Smooth muscle cell (in vitro differentiated cells): ENCODE measurements around the gene DNMT3L. TPM values are rescaled to one million over a fixed set of nuclear protein-coding genes. Genes with fewer than 3 reads are reported as not detected.
"Not testable (repeated sequence)": the region's sequence is repeated elsewhere in the genome, so short reads cannot be mapped to it uniquely, and the experiment has no call there.

Source experiments
- DNase-seq: peaks from one replicate; lab custom pipeline; 2025; ENCODE audit not compliant: unreplicated experiment; lab: John Stamatoyannopoulos, UW
- H2AFZ ChIP-seq: fragments of 200-600 bp; sonication (generic); 2 replicates; pipeline ENCODE4 v1.6.0; 2016; ENCODE audit warnings: antibody characterized with exemption, low read depth, mild to moderate bottlenecking
- H3F3A ChIP-seq: fragments of 200-600 bp; sonication (generic); 2 replicates; pipeline ENCODE4 v1.6.0; 2017; ENCODE audit warnings: antibody characterized with exemption, low read depth
- H3K27ac ChIP-seq: fragments of 200-600 bp; sonication (generic); 2 replicates; pipeline ENCODE4 v1.5.1; 2016; ENCODE audit warnings: low read depth, mild to moderate bottlenecking
- H3K27me3 ChIP-seq: fragments of 200-600 bp; sonication (generic); 2 replicates; pipeline ENCODE4 v1.6.1; 2016; ENCODE audit warnings: low read depth, mild to moderate bottlenecking
- H3K36me3 ChIP-seq: fragments of 200-600 bp; sonication (generic); 2 replicates; pipeline ENCODE4 v1.5.1; 2016; ENCODE audit warnings: low read depth
- H3K4me1 ChIP-seq: fragments of 200-600 bp; sonication (generic); 2 replicates; pipeline ENCODE4 v1.5.1; 2016; ENCODE audit warnings: low read depth
- H3K4me2 ChIP-seq: fragments of 200-600 bp; sonication (generic); 2 replicates; pipeline ENCODE4 v1.6.0; 2016; ENCODE audit warnings: mild to moderate bottlenecking
- H3K4me3 ChIP-seq: fragments of 200-600 bp; sonication (generic); 2 replicates; pipeline ENCODE4 v1.5.1; 2016; ENCODE audit warnings: mild to moderate bottlenecking
- H3K79me2 ChIP-seq: fragments of 200-600 bp; sonication (generic); 2 replicates; pipeline ENCODE4 v1.6.0; 2016; ENCODE audit warnings: low read depth, mild to moderate bottlenecking
- H3K9ac ChIP-seq: fragments of 200-600 bp; sonication (generic); 2 replicates; pipeline ENCODE4 v1.6.0; 2016; ENCODE audit warnings: low read depth
- H3K9me3 ChIP-seq: fragments of 200-600 bp; sonication (generic); replicated peaks from 2 replicates; pipeline ENCODE4 v1.5.1; 2016; ENCODE audit warnings: low read depth
- H4K20me1 ChIP-seq: fragments of 200-600 bp; sonication (generic); 2 replicates; pipeline ENCODE4 v1.6.0; 2016; ENCODE audit warnings: low read depth
- WGBS: methylation state at CpG from one replicate; pipeline ENCODE4 v1.1.7; 2016; ENCODE audit warnings: low lambda C conversion rate; 5-methylcytosine and 5-hydroxymethylcytosine counted together
- polyA plus RNA-seq: library from polyadenylated mRNA; unstranded; fragments of >200 nt; fragmentation: Nextera tagmentation; extraction: Ambion mirVana; gene quantifications from 2 replicates; pipeline ENCODE4 v1.2.1, GENCODE V29; 2016
- total RNA-seq: library from RNA; depleted of rRNA; stranded (reverse); fragments of >200 nt; gene quantifications from 2 replicates; pipeline ENCODE4 v1.2.3, GENCODE V29; 2014

Gene DNMT3L
- total and polyA plus RNA-seq, 2 experiments from 2014 or later: not detected

- not testable (repeated sequence) for H3K4me2 ChIP-seq, H3K27me3 ChIP-seq, H3K36me3 ChIP-seq, H3K27ac ChIP-seq, H3F3A ChIP-seq, DNase-seq, H3K79me2 ChIP-seq, H3K9ac ChIP-seq, H3K4me3 ChIP-seq, H2AFZ ChIP-seq, H3K9me3 ChIP-seq, H4K20me1 ChIP-seq, H3K4me1 ChIP-seq
- WGBS: 43% methylated on average over 7 of the region's 15 CpGs
These were observed 53.6 kb downstream of the DNMT3L start for GRCh38 chr21:44207860-44208646.

- not testable (repeated sequence) for DNase-seq, H3K27ac ChIP-seq, H3K36me3 ChIP-seq, H3K9ac ChIP-seq, H3K9me3 ChIP-seq, H3F3A ChIP-seq, H3K27me3 ChIP-seq, H3K79me2 ChIP-seq, H4K20me1 ChIP-seq, H3K4me1 ChIP-seq, H3K4me2 ChIP-seq, H2AFZ ChIP-seq, H3K4me3 ChIP-seq
- WGBS: no CpG with 5 or more reads among the region's 33 CpGs
These were observed 54.7 kb downstream of the DNMT3L start for GRCh38 chr21:44206698-44207676.

- not testable (repeated sequence) for H3K9ac ChIP-seq, H3K4me1 ChIP-seq, H3K4me2 ChIP-seq, H4K20me1 ChIP-seq, DNase-seq, H3K4me3 ChIP-seq, H3K27me3 ChIP-seq, H2AFZ ChIP-seq, H3K79me2 ChIP-seq, H3K36me3 ChIP-seq, H3K9me3 ChIP-seq, H3F3A ChIP-seq, H3K27ac ChIP-seq
- no CpG with 5 or more reads among the region's 24 CpGs for WGBS
These were observed 55.5 kb downstream of the DNMT3L start for GRCh38 chr21:44206187-44206586.

GRCh38 chr21:44202590-44203299 lies 59.0 kb downstream of the DNMT3L start:
- H2AFZ ChIP-seq, DNase-seq, H3K27ac ChIP-seq, H3F3A ChIP-seq, H3K4me1 ChIP-seq, H3K36me3 ChIP-seq, H3K27me3 ChIP-seq, H3K4me2 ChIP-seq, H3K9ac ChIP-seq, H4K20me1 ChIP-seq, H3K4me3 ChIP-seq, H3K79me2 ChIP-seq, H3K9me3 ChIP-seq: not testable (repeated sequence)
- WGBS: no CpG with 5 or more reads among the region's 30 CpGs

- not testable (repeated sequence) for DNase-seq, H3K9me3 ChIP-seq
These were observed 61.7 kb downstream of the DNMT3L start for GRCh38 chr21:44199997-44200396.

More at GRCh38 chr21:44199997-44200396, 61.7 kb downstream of the DNMT3L start:
- not testable (repeated sequence) for H3K79me2 ChIP-seq, H3K4me3 ChIP-seq, H3K4me1 ChIP-seq, H3K27ac ChIP-seq, H3K4me2 ChIP-seq, H3K27me3 ChIP-seq, H3F3A ChIP-seq, H4K20me1 ChIP-seq, H3K9ac ChIP-seq, H3K36me3 ChIP-seq, H2AFZ ChIP-seq
- 95% methylated on average over 11 of the region's 11 CpGs for WGBS
